Esophagus (tissue), 2 donors: Measurements from ENCODE around the gene TLDC2. TPM values are rescaled to one million over a fixed set of nuclear protein-coding genes. Genes with fewer than 3 reads are reported as not detected.

Experiments
- H3K27ac ChIP-seq, 2 donors: one replicate each; pipeline ENCODE4 v1.5.1; 2013; ENCODE audit warnings: low read depth in 2 of 2, mild to moderate bottlenecking in 2 of 2, inconsistent platforms in 1 of 2, low read length in 1 of 2, moderate library complexity in 1 of 2
- H3K27me3 ChIP-seq, 2 donors: one replicate each; pipeline ENCODE4 v1.6.1; 2013; ENCODE audit warnings: low read length in 2 of 2, control low read depth in 1 of 2, mild to moderate bottlenecking in 1 of 2; ENCODE audit not compliant: insufficient read depth in 2 of 2, control insufficient read depth in 1 of 2
- H3K36me3 ChIP-seq, 2 donors: one replicate each; pipeline ENCODE4 v1.6.1; 2013; ENCODE audit warnings: low read length in 1 of 2; ENCODE audit not compliant: control insufficient read depth in 2 of 2, insufficient read depth in 2 of 2
- H3K4me1 ChIP-seq, 2 donors: one replicate each; pipeline ENCODE4 v1.6.1; 2013; ENCODE audit warnings: low read length in 1 of 2; ENCODE audit not compliant: control insufficient read depth in 2 of 2, insufficient read depth in 2 of 2
- H3K4me3 ChIP-seq, 2 donors: one replicate each; pipeline ENCODE4 v1.5.1; 2013; ENCODE audit warnings: low read length in 2 of 2, mild to moderate bottlenecking in 2 of 2, low read depth in 1 of 2, moderate library complexity in 1 of 2
- H3K9me3 ChIP-seq, 2 donors: one replicate each; pipeline ENCODE4 v1.6.1; 2013; ENCODE audit warnings: mild to moderate bottlenecking in 2 of 2, low read depth in 1 of 2, low read length in 1 of 2, moderate library complexity in 1 of 2; ENCODE audit not compliant: control insufficient read depth in 2 of 2, insufficient read depth in 1 of 2
- WGBS, 2 donors: extraction: QIAGEN DNeasy Blood & Tissue Kit; methylation state at CpG; one replicate each; pipeline ENCODE4 v1.1.7; 2013; 5-methylcytosine and 5-hydroxymethylcytosine counted together
- polyA plus RNA-seq, 2 donors: library from polyadenylated mRNA; stranded (reverse); fragments of 200-250 nt; gene quantifications; one replicate each; pipeline ENCODE4 v1.2.3, GENCODE V29; 2013
- donor health status: healthy with polysubstance abuse.
- donor health status: Bipolar disorder and iron deficiency.

TLDC2 gene
- under 1 TPM; 0.16 to 0.29 TPM for polyA plus RNA-seq

GRCh38 chr20:36875702-36876472, at the start of gene TLDC2:
Gene TLDC2 (plus strand): TSS chr20:36876138. CDS start chr20:36876175, 37 bp downstream.
- Histone ChIP-seq H3K27ac (peak within 1 kb of the TSS in 1 of 2 donors; percentile 70), H3K9me3 (no peaks in the 10 kb centered on the region), H3K36me3 (no peaks in the 10 kb centered on the region), H3K4me1 (peaks cover 0 to 17% of the 10 kb centered on the region in 2 donors), H3K4me3 (no peak within 1 kb of the TSS), H3K27me3 (no peaks in the 10 kb centered on the region)
- WGBS, 2 donors: 55 to 60% methylated on average over 13 to 14 of the region's 14 CpGs

GRCh38 chr20:36826554-36827244, 49.2 kb upstream of the TLDC2 start:
- 87 to 94% methylated on average over 7 of the region's 7 CpGs for WGBS, 2 donors
- Histone ChIP-seq H3K27ac (no peak overlapping the region), H3K36me3 (peaks cover 7 to 20% of the 10 kb centered on the region in 2 donors), H3K9me3 (peaks cover 0 to 2% of the 10 kb centered on the region in 2 donors), H3K4me1 (peaks cover 5 to 21% of the 10 kb centered on the region in 2 donors), H3K27me3 (no peaks in the 10 kb centered on the region), H3K4me3 (no peak overlapping the region)

GRCh38 chr20:36827541-36828279, 48.2 kb upstream of the TLDC2 start:
- WGBS, 2 donors: 70 to 73% methylated on average over 11 of the region's 11 CpGs
- H3K36me3 ChIP-seq: peaks cover 7 to 20% of the 10 kb centered on the region in 2 donors
- H3K27me3 ChIP-seq: no peaks in the 10 kb centered on the region
- peaks cover 5 to 25% of the 10 kb centered on the region in 2 donors for H3K4me1 ChIP-seq
- H3K9me3 ChIP-seq: peaks cover 0 to 2% of the 10 kb centered on the region in 2 donors
- H3K4me3 ChIP-seq: no peak overlapping the region
- peak overlapping the region in 1 of 2 donors; percentile 26 for H3K27ac ChIP-seq

- 28 to 52% methylated on average over 11 of the region's 11 CpGs for WGBS, 2 donors
- peaks cover 7 to 14% of the 10 kb centered on the region in 2 donors for H3K36me3 ChIP-seq
- H3K27me3 ChIP-seq: no peaks in the 10 kb centered on the region
- H3K9me3 ChIP-seq: peaks cover 0 to 2% of the 10 kb centered on the region in 2 donors
- no peak overlapping the region for H3K4me3 ChIP-seq
- peak overlapping the region; percentile 69 to 85 for H3K27ac ChIP-seq
- peaks cover 5 to 29% of the 10 kb centered on the region in 2 donors for H3K4me1 ChIP-seq
Observed at GRCh38 chr20:36830791-36831691, 44.9 kb upstream of the TLDC2 start.

- peaks cover 7 to 11% of the 10 kb centered on the region in 2 donors for H3K36me3 ChIP-seq
- peaks cover 5 to 27% of the 10 kb centered on the region in 2 donors for H3K4me1 ChIP-seq
- 58 to 65% methylated on average over 7 of the region's 7 CpGs for WGBS, 2 donors
Observed at GRCh38 chr20:36832791-36833190, 43.1 kb upstream of the TLDC2 start.

GRCh38 chr20:36833275-36834020, 42.5 kb upstream of the TLDC2 start:
- peak overlapping the region; percentile 39 to 85 for H3K27ac ChIP-seq
- H3K4me1 ChIP-seq: peaks cover 5 to 22% of the 10 kb centered on the region in 2 donors
- H3K36me3 ChIP-seq: peaks cover 3 to 5% of the 10 kb centered on the region in 2 donors
- H3K4me3 ChIP-seq: no peak overlapping the region
- WGBS, 2 donors: 73% methylated on average over 19 of the region's 19 CpGs
- H3K9me3 ChIP-seq: no peaks in the 10 kb centered on the region
- no peaks in the 10 kb centered on the region for H3K27me3 ChIP-seq

More at GRCh38 chr20:36832791-36833190, 43.1 kb upstream of the TLDC2 start:
- peaks cover 0 to 2% of the 10 kb centered on the region in 2 donors for H3K9me3 ChIP-seq
- no peaks in the 10 kb centered on the region for H3K27me3 ChIP-seq
- H3K4me3 ChIP-seq: no peak overlapping the region
- peak overlapping the region; percentile 39 to 85 for H3K27ac ChIP-seq

GRCh38 chr20:36835025-36835424, 40.9 kb upstream of the TLDC2 start:
- Histone ChIP-seq H3K27ac (peak overlapping the region; percentile 57 to 86), H3K4me3 (no peak overlapping the region), H3K4me1 (peaks cover 5 to 22% of the 10 kb centered on the region in 2 donors), H3K36me3 (peaks cover 0 to 6% of the 10 kb centered on the region in 2 donors), H3K9me3 (no peaks in the 10 kb centered on the region), H3K27me3 (no peaks in the 10 kb centered on the region)
- WGBS, 2 donors: 59 to 63% methylated on average over 5 of the region's 5 CpGs

GRCh38 chr20:36835453-36836198, 40.3 kb upstream of the TLDC2 start:
- Histone ChIP-seq H3K27me3 (no peaks in the 10 kb centered on the region), H3K9me3 (no peaks in the 10 kb centered on the region), H3K27ac (peak overlapping the region; percentile 71 to 86), H3K36me3 (peaks cover 0 to 6% of the 10 kb centered on the region in 2 donors), H3K4me3 (no peak overlapping the region), H3K4me1 (peaks cover 5 to 21% of the 10 kb centered on the region in 2 donors)
- WGBS, 2 donors: 2 to 4% methylated on average over 26 to 28 of the region's 28 CpGs
